Lower leg skin (tissue), 3 donors: ENCODE data around the gene GOLGA6C.

Experiments
- CTCF ChIP-seq, 3 donors: fragments of 450-650 bp; IDR thresholded peaks; one replicate each; pipeline ENCODE4 v1.5.1; 2016; ENCODE audit warnings: antibody characterized with exemption in 3 of 3, mild to moderate bottlenecking in 3 of 3, moderate library complexity in 2 of 3
- POLR2A ChIP-seq, 2 donors: fragments of 450-650 bp; IDR thresholded peaks; one replicate each; pipeline ENCODE4 v1.6.1; 2016 to 2017; ENCODE audit warnings: antibody characterized with exemption in 2 of 2, mild to moderate bottlenecking in 1 of 2, moderate library complexity in 1 of 2

DNA sequence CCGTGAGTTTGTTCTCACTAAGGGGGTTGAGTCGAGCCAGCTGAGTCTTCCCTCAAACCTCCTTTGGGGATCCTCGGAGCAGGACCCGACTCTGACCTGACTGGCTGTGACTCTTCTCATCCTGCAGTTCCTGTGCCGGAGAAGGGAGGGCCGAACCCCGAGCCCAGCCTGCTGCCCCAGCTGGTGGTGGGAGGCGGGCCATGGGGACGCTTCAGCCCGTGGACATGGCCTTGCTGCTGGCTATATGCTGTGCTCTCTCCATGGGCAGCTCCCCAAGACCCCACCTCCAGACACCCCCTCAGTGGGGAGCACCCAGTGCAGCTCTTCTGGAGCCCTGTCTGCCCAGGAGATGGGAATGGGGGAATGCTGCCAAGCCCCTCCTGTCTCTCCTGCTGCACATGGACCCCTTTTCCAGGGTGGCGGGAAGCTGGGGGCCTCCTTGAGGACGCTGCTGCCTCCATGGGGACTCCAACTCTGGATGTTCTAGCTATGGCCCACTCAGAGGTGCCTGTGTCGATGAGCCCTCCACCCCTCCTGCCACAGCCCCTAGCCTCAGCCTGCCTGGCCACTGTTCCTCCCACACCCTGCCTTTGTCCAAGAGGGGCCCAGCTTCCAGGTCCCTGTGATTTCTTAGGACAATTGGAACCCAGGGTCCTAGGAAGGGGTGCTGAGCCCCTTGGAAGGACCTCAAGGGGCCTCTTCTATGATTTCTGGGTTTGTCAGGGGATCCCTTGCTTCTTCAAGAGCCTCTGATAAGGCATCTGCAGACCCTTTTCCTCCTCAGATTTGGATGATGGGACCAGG lies 43.6 kb upstream of the GOLGA6C start:
- TF ChIP-seq CTCF (IDR thresholded peaks at IDR 0.05), result no peak
- TF ChIP-seq POLR2A (IDR thresholded peaks at IDR 0.05), result no peak
